HG02571 (cell line): ENCODE data around the gene ANKRD63.

Experiments used
- ATAC-seq: cut with Tn5 transposase; IDR thresholded peaks from one replicate; pipeline ENCODE4 v1.9.1; 2021; ENCODE audit warnings: mild to moderate bottlenecking, moderate library complexity; ENCODE audit not compliant: unreplicated experiment

The ANKRD63 gene

DNA sequence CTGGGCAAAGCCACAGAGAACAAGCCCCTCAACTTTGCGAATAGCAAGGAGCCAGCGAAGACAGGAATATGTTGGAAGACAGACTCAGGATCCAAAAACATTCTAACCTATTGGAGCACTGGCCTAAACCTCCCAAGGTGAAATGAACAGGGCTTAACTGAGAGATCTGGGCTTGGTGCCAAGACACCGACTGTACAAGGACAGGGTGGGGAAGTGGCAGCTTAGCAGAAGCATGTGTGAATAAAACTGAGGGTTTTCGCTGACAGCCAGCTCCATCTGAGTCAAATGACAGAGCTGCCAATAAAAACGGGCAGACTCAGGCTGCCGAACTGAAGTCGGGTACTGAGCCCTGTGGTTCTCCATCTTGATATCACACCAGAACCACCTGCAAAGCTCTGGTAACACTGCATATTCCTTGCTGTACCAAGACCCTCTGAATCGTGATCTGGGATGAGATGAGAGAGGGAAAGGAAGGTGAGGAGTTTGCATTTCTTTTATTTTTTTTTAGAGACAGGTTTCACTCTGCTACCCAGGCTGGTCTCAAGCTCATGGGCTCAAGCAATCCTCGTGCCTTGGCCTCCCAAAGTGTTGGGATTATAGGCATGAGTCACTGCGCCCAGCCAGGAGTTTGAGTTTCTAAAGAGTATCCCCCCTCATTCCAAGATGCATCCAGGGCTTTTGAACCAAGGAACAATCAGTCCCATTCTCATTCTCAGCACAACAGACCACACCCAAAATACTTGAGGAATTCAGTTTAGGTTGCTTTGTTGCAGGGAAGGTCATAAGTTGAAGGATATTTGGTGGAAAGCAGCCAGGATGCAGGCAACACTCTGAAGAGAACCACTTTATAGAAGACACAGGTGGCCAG, 30.9 kb upstream of the ANKRD63 start:
- no peak for ATAC-seq

DNA sequence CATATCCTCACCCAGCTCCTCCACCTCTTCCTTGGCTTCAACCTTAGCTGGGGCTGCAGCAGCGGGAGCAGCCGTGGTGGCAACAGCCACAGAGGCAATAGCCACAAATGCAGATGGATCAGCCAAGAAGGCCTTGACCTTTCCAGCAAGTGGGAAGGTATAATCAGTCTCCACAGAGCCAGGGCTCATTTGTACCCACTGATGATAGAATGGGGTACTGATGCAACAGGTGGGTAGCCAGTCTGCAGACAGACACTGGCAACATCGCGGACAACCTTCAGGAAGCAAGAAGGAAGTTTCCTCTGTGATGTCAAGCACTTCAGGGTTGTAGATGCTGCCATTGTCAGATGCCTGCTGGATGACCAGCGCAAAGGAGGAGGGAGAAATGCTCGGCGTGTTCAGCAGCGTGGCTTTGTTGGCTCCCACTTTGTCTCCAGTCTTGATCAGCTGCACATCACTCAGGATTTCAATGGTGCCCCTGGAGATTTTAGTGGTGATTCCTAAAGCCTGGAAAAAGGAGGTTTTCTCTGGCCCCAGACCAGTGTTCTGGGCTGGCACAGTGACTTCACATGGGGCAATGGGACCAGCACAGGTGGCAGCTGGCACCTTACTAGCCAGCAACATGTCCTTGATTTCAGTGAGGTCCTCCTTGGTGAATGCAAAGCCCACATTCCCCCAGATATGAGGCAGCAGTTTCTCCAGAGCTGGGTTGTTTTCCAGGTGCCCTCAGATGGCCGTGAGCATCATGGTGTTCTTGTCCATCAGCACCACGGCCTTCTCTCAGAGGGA, 29.7 kb upstream of the ANKRD63 start:
- ATAC-seq: no peak

DNA sequence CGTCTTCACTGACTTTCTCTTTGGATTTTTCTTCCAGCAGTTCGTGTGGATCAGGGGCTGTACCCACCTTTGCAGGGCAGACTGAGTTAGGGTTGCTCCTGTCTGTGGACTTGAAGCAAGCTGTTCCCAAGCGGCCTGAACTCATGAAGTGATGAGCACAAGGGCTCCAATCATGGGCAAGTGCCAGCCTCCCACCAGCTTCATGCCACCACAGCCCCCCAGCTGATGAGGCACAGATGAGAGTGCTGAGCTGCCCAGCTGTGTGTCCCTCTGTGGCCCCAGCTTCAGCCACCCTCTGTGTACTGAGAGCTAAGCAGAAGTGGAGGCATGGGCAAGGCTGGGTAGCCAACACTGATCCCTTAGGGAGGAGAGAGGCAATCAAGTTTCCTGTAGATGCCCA, 28.1 kb upstream of the ANKRD63 start:
- no peak for ATAC-seq

DNA sequence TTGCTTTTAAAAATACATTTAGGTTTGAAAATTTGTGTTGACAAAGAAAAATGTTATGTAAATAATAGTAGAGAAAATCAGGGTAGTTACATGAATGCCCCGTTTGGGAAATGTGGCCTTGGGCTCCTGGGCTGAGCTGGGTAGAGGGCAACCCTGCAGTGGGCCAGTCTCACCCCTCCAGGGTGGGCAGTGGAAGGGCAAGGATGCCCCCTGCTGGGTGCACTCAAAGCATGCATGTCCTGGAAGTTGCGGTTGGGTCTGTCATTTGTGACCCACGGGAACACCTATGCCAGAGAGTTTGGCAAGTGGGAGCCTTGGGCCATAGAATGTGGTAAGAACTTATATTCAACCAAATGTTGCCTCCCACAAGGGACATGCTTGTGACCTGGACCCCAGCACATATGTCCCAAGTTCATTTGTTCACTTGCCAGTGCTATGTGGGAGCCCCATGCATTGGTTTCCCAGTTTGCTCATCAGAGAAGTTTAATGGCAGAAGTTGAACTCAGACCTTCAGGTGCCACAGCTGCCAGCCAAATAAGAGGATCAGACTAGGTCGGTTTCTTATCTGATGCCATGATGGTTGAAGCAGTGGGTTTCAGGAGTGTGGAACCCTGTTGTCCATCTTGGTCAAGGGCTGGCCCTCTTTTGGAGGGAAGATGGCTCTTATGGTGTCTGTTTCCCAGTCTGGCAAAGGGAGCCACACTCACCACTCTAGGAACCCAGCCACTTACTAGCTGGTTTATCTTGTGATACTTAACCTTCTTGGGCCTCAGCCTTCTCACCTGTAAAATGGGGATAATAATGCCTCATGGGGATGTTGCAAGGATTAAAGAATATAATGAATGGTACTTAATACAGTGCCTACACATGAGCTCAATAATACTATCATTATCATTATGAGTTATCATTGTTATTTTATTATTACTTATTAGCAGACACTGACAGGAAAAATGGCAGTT, 27.4 kb upstream of the ANKRD63 start:
- ATAC-seq: no peak

DNA sequence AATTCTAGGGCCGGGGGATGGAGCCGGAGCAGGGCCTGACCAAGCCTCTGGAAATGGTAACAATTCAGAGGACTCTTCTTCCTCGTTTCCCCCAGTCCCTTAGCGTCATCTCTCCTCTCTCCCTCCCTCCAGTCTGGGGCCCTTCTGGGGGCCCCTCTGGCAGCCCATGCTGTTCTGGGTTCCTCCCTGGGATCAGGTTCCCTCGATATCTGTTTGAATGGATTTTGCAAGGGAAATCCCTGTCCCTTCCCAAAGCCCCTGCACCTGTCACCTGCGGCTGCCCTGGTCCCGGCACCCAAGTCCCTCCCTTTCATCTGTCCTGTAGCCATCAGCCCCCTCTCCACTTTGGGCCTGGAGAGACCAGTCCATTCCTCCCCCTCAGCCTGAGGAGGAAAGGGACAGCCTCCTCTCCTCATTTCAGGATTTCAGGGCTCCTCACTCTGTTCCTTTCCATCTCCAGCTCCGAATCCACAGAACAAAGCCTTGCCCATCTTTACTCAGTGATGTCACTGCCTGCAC, 26.5 kb upstream of the ANKRD63 start:
- ATAC-seq: no peak

DNA sequence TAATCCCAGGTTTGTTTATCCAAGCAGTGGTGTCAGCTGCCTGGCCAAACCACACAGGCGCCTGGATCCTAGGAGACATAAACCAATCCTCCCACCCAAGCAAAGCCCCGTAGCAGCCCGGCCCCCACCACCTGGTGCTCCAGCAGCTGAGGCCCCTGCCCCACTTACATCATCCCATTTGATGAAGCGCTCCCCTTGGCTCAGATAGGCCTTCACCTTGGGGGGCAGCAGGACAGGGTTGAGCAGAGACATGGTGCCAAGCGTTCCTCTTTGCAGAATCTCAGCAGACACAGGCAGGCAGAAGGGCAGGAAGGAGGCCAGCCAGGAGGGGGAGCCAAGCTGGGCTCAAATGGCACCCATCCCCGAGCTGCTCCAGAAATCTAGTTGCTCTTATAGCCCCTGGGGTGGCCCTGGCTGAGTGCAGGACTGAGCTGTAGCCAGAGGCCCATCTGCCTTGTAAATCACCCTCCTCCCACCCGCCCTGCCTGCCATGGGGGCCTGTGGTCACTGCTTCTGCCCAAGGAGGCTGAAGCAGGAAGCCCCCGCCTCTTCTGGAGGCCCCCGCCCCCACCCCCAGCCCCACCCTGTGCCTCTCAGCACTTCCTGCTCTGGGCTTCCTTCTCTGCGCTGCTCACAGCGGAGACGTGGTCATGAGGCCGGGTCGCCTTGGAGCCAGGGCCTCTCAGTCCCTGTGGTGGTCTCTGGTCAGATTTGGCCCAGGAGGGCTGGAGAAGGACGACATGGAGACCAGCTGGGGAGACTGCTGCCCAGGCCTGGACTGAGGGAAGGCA, 24.8 kb upstream of the ANKRD63 start, which contains the start of gene PLCB2:
PLCB2 (minus strand) TSS at position 515 of the 791 bp plus-strand sequence; CDS start at position 252, 263 bp downstream.
- no peak for ATAC-seq

DNA sequence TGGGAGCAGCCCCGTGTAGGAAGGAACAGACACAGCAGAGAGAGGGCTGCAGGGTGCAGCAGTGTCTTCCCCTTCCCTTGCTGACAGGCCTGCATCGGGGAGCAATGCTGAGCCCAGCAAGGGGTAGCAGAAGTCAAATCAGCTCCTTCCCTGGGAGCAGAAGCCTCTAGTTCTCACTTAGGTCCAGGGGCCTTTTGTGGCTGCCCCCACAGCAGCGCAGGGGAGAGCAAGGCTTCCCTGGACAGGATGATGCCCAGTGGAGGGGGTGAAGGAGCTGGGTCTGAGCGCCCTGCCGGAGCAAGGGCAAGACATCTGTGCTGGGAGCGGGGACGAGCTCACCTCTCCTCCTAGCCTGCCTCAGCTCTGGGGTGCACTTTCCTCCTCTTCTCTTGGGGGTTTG, 24.0 kb upstream of the ANKRD63 start:
- no peak for ATAC-seq

DNA sequence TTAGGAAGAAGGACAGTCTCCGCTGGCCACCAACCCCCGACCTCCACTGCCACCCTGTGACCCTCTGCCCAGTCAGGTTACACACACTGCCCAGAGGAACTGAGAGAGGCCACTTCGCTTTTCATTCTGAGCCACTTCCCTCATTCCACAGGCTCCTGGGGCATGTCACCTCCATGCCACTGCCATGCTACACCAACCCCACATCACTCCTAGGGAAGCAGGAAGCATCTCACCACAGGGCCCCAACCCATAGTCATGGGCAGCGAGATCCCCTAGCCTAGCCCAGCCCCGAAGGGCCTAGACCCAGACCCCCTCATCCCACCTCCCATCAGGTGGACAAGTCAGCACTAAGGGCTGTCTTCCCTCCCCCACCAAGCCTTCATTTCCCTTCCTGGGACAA, 23.5 kb upstream of the ANKRD63 start:
- no peak for ATAC-seq

DNA sequence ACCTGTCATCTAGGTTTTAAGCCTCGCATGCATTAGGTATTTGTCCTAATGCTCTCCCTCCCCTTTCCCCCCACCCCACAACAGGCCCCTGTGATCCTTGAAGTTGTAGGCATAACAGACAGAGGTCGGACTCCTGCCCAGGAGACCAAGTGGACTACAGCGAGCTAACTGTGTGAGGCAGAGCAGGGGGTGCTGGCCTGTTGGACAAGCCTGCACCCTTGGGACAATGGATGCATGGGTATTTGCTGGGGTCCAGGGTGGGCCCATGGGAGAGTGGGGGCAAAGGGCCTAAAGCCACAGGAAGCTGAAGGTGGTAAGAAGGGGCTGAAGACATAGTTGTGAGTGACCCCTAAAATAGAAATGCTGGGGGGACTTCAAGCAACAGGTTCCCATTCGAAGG, 22.4 kb upstream of the ANKRD63 start:
- no peak for ATAC-seq

DNA sequence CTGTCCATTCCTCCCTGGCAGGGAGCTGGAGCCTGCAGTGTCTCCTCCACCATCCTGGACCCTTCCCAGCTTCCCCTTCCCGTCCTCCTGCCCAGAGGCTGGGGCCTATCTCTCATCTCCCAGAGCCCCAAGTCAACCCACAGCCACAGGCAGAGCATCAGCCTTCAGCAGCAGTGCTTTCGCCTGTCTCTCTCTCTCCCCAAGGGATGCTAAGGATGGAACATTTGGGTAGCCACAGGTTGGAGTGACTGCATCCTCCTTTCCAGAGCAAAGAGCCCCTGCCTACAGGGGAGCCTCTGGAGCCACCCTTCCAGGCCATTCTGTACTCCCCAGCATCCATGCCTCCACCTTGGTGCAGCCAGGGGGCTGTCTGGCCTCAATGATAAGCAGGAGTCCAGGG, 20.7 kb upstream of the ANKRD63 start:
- ATAC-seq: no peak

DNA sequence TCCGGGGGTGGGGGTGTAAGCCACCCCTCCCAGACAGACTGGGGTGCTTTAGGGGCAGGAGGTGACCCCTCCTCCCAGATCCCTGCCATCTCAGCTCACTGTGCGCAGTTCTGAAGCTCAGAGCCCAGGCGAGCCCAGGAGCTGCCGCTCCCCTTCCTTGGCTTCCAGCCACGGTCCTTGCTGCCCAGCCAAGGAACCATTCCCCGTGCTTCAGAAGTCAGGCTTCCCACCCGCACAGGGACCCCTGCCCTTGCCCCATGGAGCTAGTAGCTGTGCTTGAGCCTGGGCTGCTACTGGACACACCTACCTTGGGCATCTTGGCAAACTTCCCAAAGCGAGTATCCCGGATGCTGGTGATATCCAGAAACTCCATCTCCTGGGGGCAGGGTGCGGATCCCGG, 20.1 kb upstream of the ANKRD63 start:
- no peak for ATAC-seq

DNA sequence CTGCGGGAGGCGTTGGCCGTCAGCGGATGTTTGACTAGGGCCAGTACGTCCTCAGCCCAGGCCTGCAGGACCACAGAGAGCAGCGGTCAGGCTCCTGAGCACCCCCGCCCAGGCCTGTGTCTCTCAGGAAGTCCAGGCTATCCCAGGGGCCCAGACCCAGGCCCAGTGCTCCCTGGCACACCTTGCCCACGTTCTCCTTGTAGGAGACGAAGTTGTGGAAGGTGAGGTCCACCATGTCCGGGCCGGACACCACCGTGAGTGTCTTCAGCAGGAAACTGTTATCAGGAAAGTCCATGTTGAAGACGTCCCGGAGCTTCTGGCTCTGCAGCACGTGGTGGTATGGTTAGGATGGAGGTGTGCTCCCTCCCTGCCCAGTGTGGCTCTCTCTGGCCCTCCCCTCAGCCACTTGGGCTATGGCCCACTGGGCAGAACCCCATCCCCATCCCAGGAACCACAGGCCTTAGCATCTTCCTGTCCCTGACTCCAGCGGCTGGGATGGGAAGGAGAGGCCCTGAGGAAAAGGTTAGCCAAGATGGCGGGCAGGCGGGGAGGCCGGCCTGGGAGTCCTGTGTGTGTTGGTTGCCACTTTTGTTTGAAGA, 19.5 kb upstream of the ANKRD63 start:
- ATAC-seq: no peak

DNA sequence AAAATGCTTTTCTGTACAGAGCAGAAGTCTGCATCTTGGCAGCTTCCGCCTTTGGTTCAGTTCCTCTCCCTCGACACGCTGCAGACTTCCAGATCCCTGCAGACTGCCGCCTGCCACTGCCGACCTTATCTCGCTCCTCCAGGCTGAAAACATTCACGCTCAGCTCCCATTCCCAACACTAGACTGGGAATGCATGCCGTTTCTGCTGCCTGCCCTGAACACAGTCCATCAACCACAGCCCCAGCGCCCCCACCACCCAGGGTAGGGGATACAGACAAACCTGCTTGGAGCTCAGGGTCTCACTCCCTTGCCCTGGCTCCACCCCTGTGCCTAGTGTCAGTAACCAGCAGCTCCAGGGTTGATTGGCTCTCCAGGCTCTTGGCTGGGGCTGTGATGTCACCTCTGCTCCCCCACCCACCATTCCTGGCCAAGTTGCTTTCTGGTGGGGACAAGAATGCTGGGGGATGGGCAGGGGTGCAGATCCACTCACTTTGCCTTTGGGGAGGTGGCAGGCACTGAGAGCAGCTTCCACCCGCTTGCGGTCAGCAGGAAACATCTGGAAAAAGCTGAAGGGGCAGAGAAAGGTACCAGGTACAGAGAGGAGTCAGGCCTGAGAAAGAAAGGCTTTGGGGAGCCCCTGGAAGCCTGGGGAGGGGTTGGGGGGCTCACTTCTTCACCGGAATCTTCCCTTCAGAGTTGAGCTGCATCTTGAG, 18.8 kb upstream of the ANKRD63 start:
- ATAC-seq: no peak

DNA sequence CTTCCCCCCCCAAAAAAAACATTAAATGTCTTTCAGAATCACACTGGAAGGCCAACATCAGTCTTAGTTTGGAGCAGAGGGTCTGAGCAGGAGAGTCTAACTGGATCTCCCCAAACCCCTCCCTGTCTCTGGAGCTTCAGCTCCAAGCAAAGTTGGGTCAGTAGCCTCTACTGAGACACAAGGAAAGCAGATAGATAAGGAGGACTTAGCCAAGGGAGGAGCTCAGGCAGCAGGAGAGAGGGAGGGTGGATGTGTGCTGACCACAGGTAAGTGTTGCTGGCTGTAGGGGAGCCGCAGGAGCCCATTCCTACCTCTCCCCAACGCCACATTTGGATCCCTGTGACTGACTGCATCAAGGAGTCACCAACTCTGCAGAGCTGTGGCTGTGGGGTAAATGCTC, 17.9 kb upstream of the ANKRD63 start:
- ATAC-seq: no peak

DNA sequence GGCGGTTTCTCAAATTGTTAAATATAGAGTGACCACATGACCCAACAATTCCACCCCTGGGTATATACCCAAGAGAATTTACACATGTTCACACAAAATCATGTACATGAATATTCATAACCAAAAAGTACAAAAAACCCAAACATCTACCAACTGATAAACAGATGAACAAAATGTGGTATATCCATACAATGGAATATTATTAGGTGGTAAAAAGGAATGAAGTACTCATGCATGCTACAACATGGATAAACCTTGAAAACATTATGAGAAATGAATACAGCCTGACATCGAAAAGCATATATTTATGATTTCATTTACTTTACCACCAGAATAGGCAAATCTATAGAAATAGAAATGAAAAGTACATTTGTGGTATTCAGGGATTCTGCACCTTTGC, 17.5 kb upstream of the ANKRD63 start:
- no peak for ATAC-seq

DNA sequence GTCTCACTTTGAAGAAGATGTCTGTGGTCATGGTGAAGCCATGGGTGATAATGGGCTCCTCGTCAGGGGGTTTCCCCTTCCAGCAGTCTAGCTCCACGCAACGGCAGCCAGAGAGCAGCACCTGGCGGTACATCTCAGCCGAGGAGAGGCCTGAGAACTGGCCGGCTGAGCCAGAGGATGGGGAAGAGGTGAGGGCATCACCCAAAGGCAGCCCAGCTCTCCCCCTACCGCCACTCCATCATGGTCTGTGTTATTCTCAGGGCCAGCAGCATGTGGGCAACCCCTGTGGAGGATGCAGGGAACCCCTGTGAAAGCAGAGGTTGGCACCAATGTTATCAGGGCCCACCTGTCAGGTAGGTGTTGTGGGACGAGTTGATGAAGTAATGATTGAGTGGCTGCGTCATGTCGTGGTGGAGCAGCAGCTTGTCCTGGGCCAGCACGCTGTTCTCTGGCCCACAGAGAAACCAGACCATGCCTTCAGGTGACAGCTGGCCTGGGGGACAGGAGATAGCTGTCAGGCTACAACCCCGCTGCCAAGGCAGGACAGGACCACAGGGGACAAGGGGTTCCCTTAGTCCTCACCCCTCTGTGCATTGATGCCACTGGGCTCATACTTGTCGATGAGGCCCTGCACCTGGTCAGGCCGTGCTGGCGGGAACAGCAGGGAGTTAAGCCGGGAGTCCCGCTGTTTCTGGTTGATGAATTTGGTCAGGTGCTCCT, 15.5 kb upstream of the ANKRD63 start:
- no peak for ATAC-seq

DNA sequence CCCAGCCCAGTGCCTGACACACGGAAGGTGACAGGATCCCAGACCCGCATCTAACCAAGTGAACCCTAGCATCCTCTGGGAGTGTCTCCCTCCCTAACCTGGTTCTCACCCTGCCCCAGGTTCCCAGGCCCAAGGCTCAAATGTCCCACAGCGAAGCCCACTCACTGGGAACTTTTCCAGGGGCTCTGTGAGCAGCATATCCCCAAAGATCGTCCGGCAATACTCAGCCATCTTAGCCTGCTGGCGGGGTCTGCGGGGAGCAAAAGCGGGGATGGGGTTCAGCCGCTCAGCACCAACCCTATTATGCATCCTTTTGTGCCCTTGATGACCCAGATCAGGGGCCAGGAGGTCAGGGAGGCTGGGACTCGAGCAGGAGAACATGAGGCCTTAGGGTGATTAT, 14.5 kb upstream of the ANKRD63 start:
- no peak for ATAC-seq

DNA sequence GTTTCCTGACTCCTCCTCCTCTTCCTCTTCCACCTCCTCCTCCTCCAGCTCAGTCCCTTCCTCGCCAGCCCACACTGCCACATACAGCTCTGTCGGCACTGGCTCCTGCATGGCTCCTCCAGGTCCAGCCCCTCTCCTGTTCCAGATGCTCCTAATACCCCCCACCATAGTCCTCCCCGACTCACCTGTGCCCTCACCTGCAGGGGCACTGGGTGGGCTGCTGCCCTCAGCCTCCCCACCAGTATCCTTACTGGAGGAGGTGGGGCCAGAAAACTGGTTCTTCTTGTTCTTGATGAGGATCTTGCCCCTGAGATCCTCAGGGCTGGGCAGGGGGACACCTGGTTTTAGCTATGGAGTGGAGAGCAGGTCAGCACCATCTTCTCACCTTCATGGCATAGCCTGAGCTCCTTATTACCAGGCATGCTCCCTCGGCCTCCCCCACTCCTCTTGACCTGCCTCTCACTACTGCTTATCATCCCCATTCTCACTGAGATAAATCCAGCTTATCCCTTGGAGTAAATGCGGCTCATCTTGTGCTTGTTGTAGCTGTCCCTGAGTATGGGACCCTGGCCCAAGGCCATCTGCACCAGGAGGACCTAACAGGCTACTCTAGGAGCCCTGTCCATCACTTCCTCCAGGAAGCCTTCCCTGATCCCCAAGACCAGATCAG, 13.8 kb upstream of the ANKRD63 start:
- no peak for ATAC-seq
